PC-3 (cell line): ENCODE measurements around the gene CYP4F22.

Experiments used
- CTCF ChIP-seq: fragments of 300-600 bp; sonication (generic); conservative IDR thresholded peaks from 2 replicates; pipeline ENCODE4 v1.5.1; 2017; ENCODE audit warnings: antibody characterized with exemption, low read depth, mild to moderate bottlenecking, low read length
- EZH2 ChIP-seq: fragments of 300-600 bp; sonication (generic); IDR thresholded peaks from one replicate; pipeline ENCODE4 v1.6.1; 2017; ENCODE audit warnings: antibody characterized with exemption, mild to moderate bottlenecking, low read length; ENCODE audit not compliant: unreplicated experiment

GRCh38 chr19:15563325-15563794 is 55.0 kb downstream of the CYP4F22 start:
- TF ChIP-seq CTCF (no peak), EZH2 (no peak)
